HepG2 (cell line): ENCODE data around the gene VCL. TPM values are rescaled to one million over a fixed set of nuclear protein-coding genes. Genes with fewer than 3 reads are reported as not detected.

Experiments used
- ATAC-seq: fragments of 200-7000 bp; cut with Tn5 transposase; 3 replicates; pipeline ENCODE4 v1.9.1; 2020; ENCODE audit warnings: mild to moderate bottlenecking, moderate library complexity
- BruUV-seq: library from RNA; stranded (reverse); fragments of 400-500 nt; replicated peaks from 2 replicates; lab custom pipeline; 2021; lab: Mats Ljungman, UMichigan
- CTCF ChIA-PET: fragments of 300-600 bp; formaldehyde crosslinking; extraction: SDS; loops from one replicate; lab custom pipeline; 2021; ENCODE audit warnings: low total read pairs, inconsistent platforms, low intra/inter-chr PET ratio; lab: Yijun Ruan, JAX
- POLR2A ChIA-PET: fragments of 350-600 bp; sonication (Branson Sonifier 250); formaldehyde crosslinking; loops from one replicate; lab custom pipeline; 2020; ENCODE audit warnings: antibody characterized with exemption, inconsistent platforms; lab: Yijun Ruan, JAX
- DNase-seq: peaks from one replicate; pipeline ENCODE4 v3.0.0-alpha.2; 2015; ENCODE audit warnings: low spot score
- FAIRE-seq: peaks from 3 replicates; lab custom pipeline; 2011; peaks lifted over from hg19 to GRCh38; lab: Jason Lieb, UNC
- H2AFZ ChIP-seq: one replicate; pipeline ENCODE4 v1.6.1; 2011; ENCODE audit warnings: low read length, inconsistent platforms
- H3K27ac ChIP-seq: fragments of 300-600 bp; 3 replicates; pipeline ENCODE4 v1.8.0; 2011; ENCODE audit warnings: mixed run types, mild to moderate bottlenecking, mixed read lengths, low read length, inconsistent platforms; ENCODE audit not compliant: insufficient read depth; ENCODE audit errors: extremely low read length
- H3K27me3 ChIP-seq, 2 experiments: fragments of 200-600 bp in 1 of 2; 2 replicates in 1 of 2; 3 replicates in 1 of 2; pipeline versions ENCODE4 v1.6.0 to v1.8.0; 2011; ENCODE audit warnings: low read length in 2 of 2, mild to moderate bottlenecking in 2 of 2, moderate library complexity in 2 of 2, inconsistent platforms in 1 of 2; ENCODE audit not compliant: insufficient read depth in 2 of 2, control insufficient read depth in 1 of 2
- H3K36me3 ChIP-seq, 2 experiments: fragments of 200-600 bp in 1 of 2; replicated peaks in 1 of 2; 2 replicates in 1 of 2; 3 replicates in 1 of 2; pipeline versions ENCODE4 v1.5.1 to v1.8.0; 2011; ENCODE audit warnings: low read length in 2 of 2, inconsistent platforms in 1 of 2; ENCODE audit not compliant: insufficient read depth in 2 of 2, control insufficient read depth in 1 of 2
- H3K4me1 ChIP-seq: 2 replicates; pipeline ENCODE4 v1.5.1; 2012; ENCODE audit warnings: low read length, inconsistent platforms; ENCODE audit not compliant: insufficient read depth
- H3K4me2 ChIP-seq: 2 replicates; pipeline ENCODE4 v1.6.0; 2011; ENCODE audit warnings: low read depth, low read length, inconsistent platforms
- H3K4me3 ChIP-seq, 3 experiments: fragments of 200-600 bp in 1 of 3; sonication (generic), shearing (Covaris generic) in 1 of 3; replicated peaks in 1 of 3; 2 replicates each; pipeline ENCODE4 v1.5.1; 2011 to 2016; ENCODE audit warnings: low read length in 3 of 3, inconsistent platforms in 2 of 3, low read depth in 2 of 3, mild to moderate bottlenecking in 2 of 3, control low read depth in 1 of 3, mixed read lengths in 1 of 3; ENCODE audit not compliant: insufficient read depth in 1 of 3
- H3K79me2 ChIP-seq: one replicate; pipeline ENCODE4 v1.6.1; 2011; ENCODE audit warnings: low read length, inconsistent platforms; ENCODE audit not compliant: insufficient read depth
- H3K9ac ChIP-seq: 2 replicates; pipeline ENCODE4 v1.6.0; 2011; ENCODE audit warnings: mild to moderate bottlenecking, low read depth, low read length, inconsistent platforms; ENCODE audit not compliant: insufficient read depth
- H3K9me3 ChIP-seq: 2 replicates; pipeline ENCODE4 v1.5.1; 2012; ENCODE audit warnings: mild to moderate bottlenecking, low read length
- H4K20me1 ChIP-seq: 2 replicates; pipeline ENCODE4 v1.6.0; 2011; ENCODE audit warnings: inconsistent platforms, mild to moderate bottlenecking, low read length, moderate library complexity; ENCODE audit not compliant: insufficient read depth
- CENPX ChIP-seq: sonication (generic); formaldehyde crosslinking; IDR thresholded peaks from 2 replicates; pipeline ENCODE4 v1.9.0; 2021; ENCODE audit warnings: mild to moderate bottlenecking, missing genetic modification reagents, moderate library complexity
- E2F1 ChIP-seq: sonication (generic); formaldehyde crosslinking; IDR thresholded peaks from 2 replicates; pipeline ENCODE4 v1.5.0; 2020; ENCODE audit warnings: missing genetic modification reagents
- FOXK2 ChIP-seq: fragments of 450-650 bp; IDR thresholded peaks from 2 replicates; pipeline ENCODE4 v1.6.1; 2016
- KLF11 ChIP-seq: IDR thresholded peaks from 2 replicates; pipeline ENCODE4 v1.6.1; 2016; ENCODE audit warnings: missing compliant biosample characterization
- PHB2 ChIP-seq: fragments of 450-650 bp; IDR thresholded peaks from 2 replicates; pipeline ENCODE4 v1.6.1; 2018; ENCODE audit not compliant: partially characterized antibody
- SNAPC4 ChIP-seq: sonication (generic); formaldehyde crosslinking; IDR thresholded peaks from 2 replicates; pipeline ENCODE4 v1.4.0; 2020; ENCODE audit warnings: mild to moderate bottlenecking, missing genetic modification reagents
- ZFP91 ChIP-seq: sonication (generic); formaldehyde crosslinking; IDR thresholded peaks from 2 replicates; pipeline ENCODE4 v1.9.0; 2022; ENCODE audit warnings: missing genetic modification reagents, mild to moderate bottlenecking, borderline replicate concordance
- ZNF333 ChIP-seq: sonication (generic); formaldehyde crosslinking; IDR thresholded peaks from 2 replicates; pipeline ENCODE4 v1.4.0; 2020; ENCODE audit warnings: mild to moderate bottlenecking, missing genetic modification reagents, borderline replicate concordance
- ZNF629 ChIP-seq: sonication (generic); formaldehyde crosslinking; conservative IDR thresholded peaks from 2 replicates; pipeline ENCODE4 v1.5.0; 2020; ENCODE audit warnings: missing genetic modification reagents
- ZNF749 ChIP-seq: sonication (generic); formaldehyde crosslinking; IDR thresholded peaks from 2 replicates; pipeline ENCODE4 v1.8.0; 2022; ENCODE audit warnings: mild to moderate bottlenecking, missing genetic modification reagents, moderate library complexity, borderline replicate concordance
- WGBS: methylation state at CpG from one replicate; pipeline ENCODE4 v1.1.6; 2017; ENCODE audit warnings: low lambda C conversion rate; 5-methylcytosine and 5-hydroxymethylcytosine counted together
- in situ Hi-C: cut with HindIII; loops from 2 replicates; pipeline ENCODE4 v1.10.0; 2017; ENCODE audit warnings: low pct_unique_long_range_greater_than_20kb; ENCODE audit not compliant: extremely low pct_ligation_motif_present
- intact Hi-C: fragments of 100-400 bp; cut with micrococcal nuclease; formaldehyde crosslinking; loops from one replicate; pipeline ENCODE4 v1.10.0; 2022; ENCODE audit not compliant: unreplicated experiment
- polyA plus RNA-seq, 8 experiments: library from polyadenylated mRNA; depleted of rRNA in 3 of 8; stranded (reverse) in 7 of 8; unstranded in 1 of 8; fragments of >200 nt; fragmentation: Illumina TruSeq in 4 of 8; extraction: Trizol in 4 of 8; gene quantifications; 2 replicates each; pipeline versions ENCODE4 v1.2.1 to v1.2.3, GENCODE V29; 2011 to 2016; ENCODE audit warnings: low read depth in 4 of 8, missing spikeins in 1 of 8, mixed read lengths in 1 of 8; ENCODE audit not compliant: insufficient read depth in 1 of 8
- total RNA-seq, 5 experiments: library from RNA; depleted of rRNA; stranded (reverse); fragments of >200 nt; fragmentation: Illumina TruSeq; extraction: Trizol; gene quantifications; 2 replicates each; pipeline ENCODE4 v1.2.3, GENCODE V29; 2016; ENCODE audit warnings: low read depth in 1 of 5
- TF ChIP-seq, protein P1 (sequence below): sonication (generic); formaldehyde crosslinking; IDR thresholded peaks from 2 replicates; pipeline ENCODE4 v1.5.0; 2020; ENCODE audit warnings: mild to moderate bottlenecking, missing genetic modification reagents, moderate library complexity
- TF ChIP-seq, protein P2 (sequence below): sonication (generic); formaldehyde crosslinking; IDR thresholded peaks from 2 replicates; pipeline ENCODE4; 2020; ENCODE audit warnings: missing genetic modification reagents, mild to moderate bottlenecking, borderline replicate concordance

The VCL gene
- total and polyA plus RNA-seq, 2 of the 13 experiments (the other 11 are each of a cell fraction or from before 2014, with no cell fraction given): 17.3 to 26.9 TPM

GRCh38 chr10:74048433-74048832, 50.5 kb downstream of the VCL start:
- intact Hi-C loops: no loop called here
- no peak overlapping the region for H3K4me2 ChIP-seq
- ChIA-PET CTCF (no interaction called here), POLR2A (no interaction called here)
- no peak overlapping the region for H3K9ac ChIP-seq
- H2AFZ ChIP-seq: no peak overlapping the region
- no TSS peak for BruUV-seq
- peaks cover 7% of the 10 kb centered on the region; the same call in 1 of the 2 replicates for H3K4me1 ChIP-seq
- ATAC-seq: no peak
- FAIRE-seq: no peak
- H3K4me3 ChIP-seq: no peak overlapping the region
- no peak overlapping the region for H3K27ac ChIP-seq
- in situ Hi-C loops: no loop called here
- no peak for DNase-seq
- no peaks in the 10 kb centered on the region for H4K20me1 ChIP-seq
- peaks cover 0 to 10% of the 10 kb centered on the region in 2 experiments; a peak in 2 of 5 replicates for H3K36me3 ChIP-seq
- no peaks in the 10 kb centered on the region for H3K9me3 ChIP-seq
- 94% methylated on average over 2 of the region's 2 CpGs for WGBS
- no peaks in the 10 kb centered on the region for H3K27me3 ChIP-seq
- no peaks in the 10 kb centered on the region for H3K79me2 ChIP-seq
- TF ChIP-seq E2F1 (CRISPR knock-in tag) (no peak), ZNF629 (CRISPR knock-in tag) (no peak), FOXK2 (no peak), ZNF333 (CRISPR knock-in tag) (no peak), ZFP91 (CRISPR knock-in tag) (no peak), SNAPC4 (CRISPR knock-in tag) (no peak), KLF11 (CRISPR knock-in tag) (no peak), CENPX (CRISPR knock-in tag) (no peak), PHB2 (no peak), ZNF749 (CRISPR knock-in tag) (no peak)
- TF ChIP-seq, protein P1, sequence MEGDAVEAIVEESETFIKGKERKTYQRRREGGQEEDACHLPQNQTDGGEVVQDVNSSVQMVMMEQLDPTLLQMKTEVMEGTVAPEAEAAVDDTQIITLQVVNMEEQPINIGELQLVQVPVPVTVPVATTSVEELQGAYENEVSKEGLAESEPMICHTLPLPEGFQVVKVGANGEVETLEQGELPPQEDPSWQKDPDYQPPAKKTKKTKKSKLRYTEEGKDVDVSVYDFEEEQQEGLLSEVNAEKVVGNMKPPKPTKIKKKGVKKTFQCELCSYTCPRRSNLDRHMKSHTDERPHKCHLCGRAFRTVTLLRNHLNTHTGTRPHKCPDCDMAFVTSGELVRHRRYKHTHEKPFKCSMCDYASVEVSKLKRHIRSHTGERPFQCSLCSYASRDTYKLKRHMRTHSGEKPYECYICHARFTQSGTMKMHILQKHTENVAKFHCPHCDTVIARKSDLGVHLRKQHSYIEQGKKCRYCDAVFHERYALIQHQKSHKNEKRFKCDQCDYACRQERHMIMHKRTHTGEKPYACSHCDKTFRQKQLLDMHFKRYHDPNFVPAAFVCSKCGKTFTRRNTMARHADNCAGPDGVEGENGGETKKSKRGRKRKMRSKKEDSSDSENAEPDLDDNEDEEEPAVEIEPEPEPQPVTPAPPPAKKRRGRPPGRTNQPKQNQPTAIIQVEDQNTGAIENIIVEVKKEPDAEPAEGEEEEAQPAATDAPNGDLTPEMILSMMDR (CRISPR knock-in tag): no peak
- TF ChIP-seq, protein P2, sequence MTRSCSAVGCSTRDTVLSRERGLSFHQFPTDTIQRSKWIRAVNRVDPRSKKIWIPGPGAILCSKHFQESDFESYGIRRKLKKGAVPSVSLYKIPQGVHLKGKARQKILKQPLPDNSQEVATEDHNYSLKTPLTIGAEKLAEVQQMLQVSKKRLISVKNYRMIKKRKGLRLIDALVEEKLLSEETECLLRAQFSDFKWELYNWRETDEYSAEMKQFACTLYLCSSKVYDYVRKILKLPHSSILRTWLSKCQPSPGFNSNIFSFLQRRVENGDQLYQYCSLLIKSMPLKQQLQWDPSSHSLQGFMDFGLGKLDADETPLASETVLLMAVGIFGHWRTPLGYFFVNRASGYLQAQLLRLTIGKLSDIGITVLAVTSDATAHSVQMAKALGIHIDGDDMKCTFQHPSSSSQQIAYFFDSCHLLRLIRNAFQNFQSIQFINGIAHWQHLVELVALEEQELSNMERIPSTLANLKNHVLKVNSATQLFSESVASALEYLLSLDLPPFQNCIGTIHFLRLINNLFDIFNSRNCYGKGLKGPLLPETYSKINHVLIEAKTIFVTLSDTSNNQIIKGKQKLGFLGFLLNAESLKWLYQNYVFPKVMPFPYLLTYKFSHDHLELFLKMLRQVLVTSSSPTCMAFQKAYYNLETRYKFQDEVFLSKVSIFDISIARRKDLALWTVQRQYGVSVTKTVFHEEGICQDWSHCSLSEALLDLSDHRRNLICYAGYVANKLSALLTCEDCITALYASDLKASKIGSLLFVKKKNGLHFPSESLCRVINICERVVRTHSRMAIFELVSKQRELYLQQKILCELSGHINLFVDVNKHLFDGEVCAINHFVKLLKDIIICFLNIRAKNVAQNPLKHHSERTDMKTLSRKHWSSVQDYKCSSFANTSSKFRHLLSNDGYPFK: no peak
